HTERT RPE-1 (cell line): ENCODE measurements around the gene DIS3L2.

Source experiments
- in situ Hi-C: fragments of 300-500 bp; cut with MboI; formaldehyde crosslinking; loops from 4 replicates; pipeline ENCODE4 v1.14.3; 2020; ENCODE audit warnings: low sequenced_read_pairs

Gene DIS3L2

GRCh38 chr2:232340171-232340935, 378.8 kb downstream of the DIS3L2 start:
- in situ Hi-C loops: no loop called here

- in situ Hi-C loops: no loop called here
These were observed 379.7 kb downstream of the DIS3L2 start for GRCh38 chr2:232341061-232341738.

GRCh38 chr2:232341739-232342126, 380.2 kb downstream of the DIS3L2 start:
- in situ Hi-C loops: no loop called here

GRCh38 chr2:232342635-232343565, 381.4 kb downstream of the DIS3L2 start:
- in situ Hi-C loops: no loop called here

GRCh38 chr2:232343821-232344220, 382.3 kb downstream of the DIS3L2 start:
- in situ Hi-C loops: no loop called here

- in situ Hi-C loops: no loop called here
These were observed 383.7 kb downstream of the DIS3L2 start for GRCh38 chr2:232345251-232345650.

- in situ Hi-C loops: no loop called here
These were observed 385.9 kb downstream of the DIS3L2 start for GRCh38 chr2:232347369-232347768.

GRCh38 chr2:232348936-232349335, 387.4 kb downstream of the DIS3L2 start:
- in situ Hi-C loops: no loop called here

- in situ Hi-C loops: no loop called here
These were observed 388.0 kb downstream of the DIS3L2 start for GRCh38 chr2:232349546-232349945.

- in situ Hi-C loops: no loop called here
These were observed 388.6 kb downstream of the DIS3L2 start for GRCh38 chr2:232349946-232350635.

GRCh38 chr2:232350804-232351685, 389.5 kb downstream of the DIS3L2 start:
- in situ Hi-C loops: no loop called here

GRCh38 chr2:232351686-232352510, 390.4 kb downstream of the DIS3L2 start:
- in situ Hi-C loops: no loop called here

- in situ Hi-C loops: no loop called here
These were observed 391.1 kb downstream of the DIS3L2 start for GRCh38 chr2:232352511-232353091.

- in situ Hi-C loops: no loop called here
These were observed 391.6 kb downstream of the DIS3L2 start for GRCh38 chr2:232353096-232353495.

- in situ Hi-C loops: no loop called here
These were observed 392.1 kb downstream of the DIS3L2 start for GRCh38 chr2:232353660-232354059.

GRCh38 chr2:232354069-232354468, 392.6 kb downstream of the DIS3L2 start:
- in situ Hi-C loops: no loop called here

GRCh38 chr2:232361646-232362045, 400.1 kb downstream of the DIS3L2 start:
- in situ Hi-C loops: no loop called here

- in situ Hi-C loops: no loop called here
These were observed 400.8 kb downstream of the DIS3L2 start for GRCh38 chr2:232362174-232362900.
